ENCODE results near the gene ETNPPL. TPM values are rescaled to one million over a fixed set of nuclear protein-coding genes. Genes with fewer than 3 reads are reported as not detected.

ETNPPL gene
- polyA plus RNA-seq, 1 donor from 2014 or later = 0.45 TPM

DNA sequence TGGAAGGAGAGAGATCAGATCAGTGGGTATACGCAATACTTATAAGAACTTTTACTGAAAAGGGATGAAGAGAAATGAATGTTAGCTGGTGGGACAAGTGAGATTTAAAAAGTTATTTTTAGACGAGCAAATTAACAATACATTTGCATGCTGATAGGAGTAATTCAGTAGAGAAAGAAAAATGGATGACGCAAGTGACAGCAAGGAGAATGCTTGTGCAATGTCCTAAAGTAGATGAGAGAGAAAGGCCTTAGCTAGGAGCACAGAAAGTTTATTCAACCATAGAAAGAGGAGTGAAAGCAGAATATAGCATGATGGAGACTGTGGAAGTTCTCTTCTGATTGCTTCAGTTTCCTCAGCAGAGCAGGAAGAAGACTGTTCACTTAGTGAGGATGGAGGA lies 66.7 kb downstream of the ETNPPL start:
- Histone ChIP-seq H3K9ac (ENCODE audit: low read length) (no peak overlapping the region), H3K9me3 (ENCODE audit: low read length) (no peaks in the 10 kb centered on the region), H3K27me3 (ENCODE audit: insufficient read depth, low read depth, low read length) (no peaks in the 10 kb centered on the region), H3K27ac (ENCODE audit: low read length) (no peak overlapping the region), H3K36me3 (ENCODE audit: insufficient read depth, low read length) (no peaks in the 10 kb centered on the region), H3K79me2 (replicated peaks; ENCODE audit: insufficient read depth, low read length) (no peaks in the 10 kb centered on the region), H2AFZ (ENCODE audit: low read depth, low read length) (no peak overlapping the region), H3K4me3 (ENCODE audit: low read length) (no peak overlapping the region), H3K4me2 (ENCODE audit: low read length) (no peak overlapping the region), H3K9me2 (ENCODE audit: insufficient read depth, low read length) (no peaks in the 10 kb centered on the region), H4K20me1 (ENCODE audit: insufficient read depth) (no peaks in the 10 kb centered on the region), H3F3A (ENCODE audit: insufficient read depth, low read length, poor library complexity, severe bottlenecking) (no peaks in the 10 kb centered on the region)
- no peak for TF ChIP-seq TAF1 (IDR thresholded peaks at IDR 0.05; ENCODE audit: low read depth)
- no peak for TF ChIP-seq EZH2 (IDR thresholded peaks at IDR 0.05; ENCODE audit: borderline replicate concordance, insufficient read depth, low read length, poor library complexity, severe bottlenecking)
- TF ChIP-seq, protein P1, sequence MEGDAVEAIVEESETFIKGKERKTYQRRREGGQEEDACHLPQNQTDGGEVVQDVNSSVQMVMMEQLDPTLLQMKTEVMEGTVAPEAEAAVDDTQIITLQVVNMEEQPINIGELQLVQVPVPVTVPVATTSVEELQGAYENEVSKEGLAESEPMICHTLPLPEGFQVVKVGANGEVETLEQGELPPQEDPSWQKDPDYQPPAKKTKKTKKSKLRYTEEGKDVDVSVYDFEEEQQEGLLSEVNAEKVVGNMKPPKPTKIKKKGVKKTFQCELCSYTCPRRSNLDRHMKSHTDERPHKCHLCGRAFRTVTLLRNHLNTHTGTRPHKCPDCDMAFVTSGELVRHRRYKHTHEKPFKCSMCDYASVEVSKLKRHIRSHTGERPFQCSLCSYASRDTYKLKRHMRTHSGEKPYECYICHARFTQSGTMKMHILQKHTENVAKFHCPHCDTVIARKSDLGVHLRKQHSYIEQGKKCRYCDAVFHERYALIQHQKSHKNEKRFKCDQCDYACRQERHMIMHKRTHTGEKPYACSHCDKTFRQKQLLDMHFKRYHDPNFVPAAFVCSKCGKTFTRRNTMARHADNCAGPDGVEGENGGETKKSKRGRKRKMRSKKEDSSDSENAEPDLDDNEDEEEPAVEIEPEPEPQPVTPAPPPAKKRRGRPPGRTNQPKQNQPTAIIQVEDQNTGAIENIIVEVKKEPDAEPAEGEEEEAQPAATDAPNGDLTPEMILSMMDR (IDR thresholded peaks at IDR 0.05; ENCODE audit: poor library complexity, severe bottlenecking) = no peak
- TF ChIP-seq RAD21 (conservative IDR thresholded peaks at IDR 0.05) = no peak
- TF ChIP-seq MXI1 (conservative IDR thresholded peaks at IDR 0.05; ENCODE audit: poor library complexity, severe bottlenecking) = no peak
- no peak for TF ChIP-seq POLR2AphosphoS5 (IDR thresholded peaks at IDR 0.05)
- no peak for TF ChIP-seq SMC3 (conservative IDR thresholded peaks at IDR 0.05; ENCODE audit: poor library complexity)
- TF ChIP-seq, protein P2, sequence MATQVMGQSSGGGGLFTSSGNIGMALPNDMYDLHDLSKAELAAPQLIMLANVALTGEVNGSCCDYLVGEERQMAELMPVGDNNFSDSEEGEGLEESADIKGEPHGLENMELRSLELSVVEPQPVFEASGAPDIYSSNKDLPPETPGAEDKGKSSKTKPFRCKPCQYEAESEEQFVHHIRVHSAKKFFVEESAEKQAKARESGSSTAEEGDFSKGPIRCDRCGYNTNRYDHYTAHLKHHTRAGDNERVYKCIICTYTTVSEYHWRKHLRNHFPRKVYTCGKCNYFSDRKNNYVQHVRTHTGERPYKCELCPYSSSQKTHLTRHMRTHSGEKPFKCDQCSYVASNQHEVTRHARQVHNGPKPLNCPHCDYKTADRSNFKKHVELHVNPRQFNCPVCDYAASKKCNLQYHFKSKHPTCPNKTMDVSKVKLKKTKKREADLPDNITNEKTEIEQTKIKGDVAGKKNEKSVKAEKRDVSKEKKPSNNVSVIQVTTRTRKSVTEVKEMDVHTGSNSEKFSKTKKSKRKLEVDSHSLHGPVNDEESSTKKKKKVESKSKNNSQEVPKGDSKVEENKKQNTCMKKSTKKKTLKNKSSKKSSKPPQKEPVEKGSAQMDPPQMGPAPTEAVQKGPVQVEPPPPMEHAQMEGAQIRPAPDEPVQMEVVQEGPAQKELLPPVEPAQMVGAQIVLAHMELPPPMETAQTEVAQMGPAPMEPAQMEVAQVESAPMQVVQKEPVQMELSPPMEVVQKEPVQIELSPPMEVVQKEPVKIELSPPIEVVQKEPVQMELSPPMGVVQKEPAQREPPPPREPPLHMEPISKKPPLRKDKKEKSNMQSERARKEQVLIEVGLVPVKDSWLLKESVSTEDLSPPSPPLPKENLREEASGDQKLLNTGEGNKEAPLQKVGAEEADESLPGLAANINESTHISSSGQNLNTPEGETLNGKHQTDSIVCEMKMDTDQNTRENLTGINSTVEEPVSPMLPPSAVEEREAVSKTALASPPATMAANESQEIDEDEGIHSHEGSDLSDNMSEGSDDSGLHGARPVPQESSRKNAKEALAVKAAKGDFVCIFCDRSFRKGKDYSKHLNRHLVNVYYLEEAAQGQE (IDR thresholded peaks at IDR 0.05; ENCODE audit: borderline replicate concordance) = no peak
- TF ChIP-seq EP300 (conservative IDR thresholded peaks at IDR 0.05; ENCODE audit: poor library complexity, severe bottlenecking) = no peak

DNA sequence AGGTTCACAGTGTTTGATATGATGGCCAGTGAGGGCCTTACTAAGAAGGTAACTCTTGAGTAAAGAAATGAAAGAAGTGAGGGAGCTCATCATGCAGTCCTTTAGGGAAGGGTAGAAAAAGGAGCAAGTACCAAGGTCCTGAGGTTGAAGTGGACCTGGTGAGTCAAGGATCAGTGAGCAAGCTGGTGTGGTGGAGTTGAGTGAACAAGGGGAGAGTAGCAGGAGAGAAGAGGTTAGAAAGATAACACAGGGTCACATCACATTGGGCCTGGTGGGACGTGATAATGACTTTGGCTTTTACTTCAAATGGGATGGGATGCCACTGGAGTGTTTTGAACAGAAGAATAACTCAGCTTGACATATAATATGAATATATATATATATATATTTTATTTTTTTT lies 67.8 kb downstream of the ETNPPL start:
- Histone ChIP-seq H3K27ac (ENCODE audit: low read length) (no peak overlapping the region), H3K9me3 (ENCODE audit: low read length) (no peaks in the 10 kb centered on the region)
- TF ChIP-seq, protein P1 (IDR thresholded peaks at IDR 0.05; ENCODE audit: poor library complexity, severe bottlenecking) = no peak
- TF ChIP-seq EP300 (conservative IDR thresholded peaks at IDR 0.05; ENCODE audit: poor library complexity, severe bottlenecking) = no peak

More for the DNA sequence above, 67.8 kb downstream of the ETNPPL start:
- Histone ChIP-seq H4K20me1 (ENCODE audit: insufficient read depth) (no peaks in the 10 kb centered on the region), H3K9me2 (ENCODE audit: insufficient read depth, low read length) (no peaks in the 10 kb centered on the region), H3K4me3 (ENCODE audit: low read length) (no peak overlapping the region), H3K4me2 (ENCODE audit: low read length) (no peak overlapping the region), H3F3A (ENCODE audit: insufficient read depth, low read length, poor library complexity, severe bottlenecking) (no peaks in the 10 kb centered on the region), H3K9ac (ENCODE audit: low read length) (no peak overlapping the region), H3K36me3 (ENCODE audit: insufficient read depth, low read length) (no peaks in the 10 kb centered on the region), H2AFZ (ENCODE audit: low read depth, low read length) (no peak overlapping the region), H3K79me2 (replicated peaks; ENCODE audit: insufficient read depth, low read length) (no peaks in the 10 kb centered on the region), H3K27me3 (ENCODE audit: insufficient read depth, low read depth, low read length) (no peaks in the 10 kb centered on the region)

All from neural cell (in vitro differentiated cells).